HG03060 (cell line): ENCODE data around the gene CANT1.

Experiments used
- ATAC-seq: cut with Tn5 transposase; IDR thresholded peaks from one replicate; pipeline ENCODE4 v1.9.1; 2021; ENCODE audit warnings: low read depth, moderate number of reproducible peaks; ENCODE audit not compliant: unreplicated experiment

The CANT1 gene

GRCh38 chr17:79012563-79013134 lies 3.1 kb upstream of the CANT1 start:
- ATAC-seq, result no peak

GRCh38 chr17:79011451-79012147 lies 2.0 kb upstream of the CANT1 start:
- ATAC-seq, result no peak

DNA sequence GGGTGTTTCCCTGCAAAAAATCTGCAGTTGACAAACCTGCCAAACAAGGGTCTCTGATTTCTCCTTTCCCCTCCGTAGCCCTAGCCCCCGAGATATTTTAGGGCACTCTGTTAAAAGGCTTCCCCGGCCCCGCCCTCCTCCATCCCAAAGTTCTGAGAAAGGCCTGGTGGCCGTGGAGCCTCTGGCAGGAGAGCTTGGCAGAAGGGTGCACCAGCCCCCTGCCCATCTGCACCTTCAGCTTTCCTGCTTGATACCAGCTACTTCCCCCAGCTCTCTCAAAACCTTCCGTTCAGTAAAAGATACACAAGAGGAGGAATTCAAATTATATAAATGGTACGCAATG lies 711 bp upstream of the CANT1 start:
- no peak for ATAC-seq

DNA sequence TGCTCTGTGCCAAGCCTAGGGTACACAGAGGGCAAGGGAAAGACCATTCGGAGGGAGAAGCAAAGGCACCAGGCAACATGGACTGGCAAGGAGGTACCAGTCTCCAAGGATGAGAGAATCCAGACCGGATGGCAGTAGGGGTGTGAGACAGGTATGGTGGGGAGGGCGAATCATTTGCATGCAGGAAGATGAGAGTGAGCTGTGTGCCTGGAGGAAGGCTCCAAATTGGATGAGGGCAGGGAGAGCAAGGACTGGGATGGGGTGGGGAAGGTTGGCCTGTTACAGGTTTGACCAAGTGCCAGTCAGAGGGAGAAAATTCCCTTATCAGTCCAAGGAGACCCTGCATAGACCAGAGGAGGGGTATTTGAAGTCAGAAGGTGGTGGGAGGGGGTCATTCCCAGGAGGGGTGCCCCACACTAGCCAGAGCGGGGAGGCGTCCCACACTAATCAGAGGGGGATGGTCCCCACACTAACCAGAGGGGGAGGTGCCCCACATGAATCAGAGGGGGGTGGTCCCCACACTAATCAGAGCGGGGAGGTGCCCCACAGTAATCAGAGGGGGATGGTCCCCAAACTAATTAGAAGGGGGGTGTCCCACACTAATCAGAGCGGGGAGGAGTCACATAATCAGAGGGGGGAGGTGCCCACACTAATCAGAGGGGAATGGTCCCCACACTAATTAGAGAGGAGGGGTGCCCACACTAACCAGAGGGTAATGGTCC lies 737 bp downstream of the CANT1 start:
- no peak for ATAC-seq

DNA sequence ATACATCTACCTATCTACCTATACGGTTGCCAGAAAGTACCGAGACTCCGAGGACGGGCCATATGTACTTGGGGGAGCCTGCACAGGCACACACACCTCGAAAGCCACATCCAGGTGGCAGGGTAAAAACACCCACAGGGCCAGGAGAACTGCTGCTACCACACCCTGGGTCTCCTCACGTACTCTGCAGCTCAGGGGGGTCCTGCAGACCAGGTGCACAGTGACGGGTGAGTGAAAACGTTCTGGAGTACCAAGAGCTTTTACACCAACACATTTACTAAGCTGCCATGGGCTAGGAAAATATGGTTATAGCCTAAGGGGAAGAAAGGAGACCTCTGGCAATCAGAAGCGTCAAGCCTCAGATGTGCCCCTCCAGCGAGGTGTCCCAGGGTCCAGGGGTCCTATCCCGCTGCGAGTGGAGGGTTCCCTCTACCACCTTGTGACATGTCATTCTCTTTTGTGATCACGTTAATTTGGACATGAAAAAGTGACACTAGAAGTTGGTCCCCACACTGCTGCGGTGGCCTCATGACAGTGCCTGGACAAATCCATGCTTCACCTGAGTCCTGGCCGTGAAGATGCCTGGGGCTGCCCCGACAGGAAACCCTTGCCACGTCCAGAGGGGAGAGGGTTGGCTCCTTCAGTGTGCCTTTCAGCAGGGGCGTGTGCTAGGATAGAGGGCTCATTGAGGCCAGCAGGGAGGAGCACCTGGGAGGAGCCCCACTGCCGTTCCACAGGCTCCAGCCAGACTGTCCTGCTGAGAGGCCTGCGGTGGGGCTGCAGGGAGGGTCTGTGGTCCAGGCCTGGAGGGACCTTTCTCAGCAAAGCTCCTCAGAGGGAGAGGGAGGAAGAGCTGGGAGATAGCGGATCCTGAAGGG lies 1.8 kb downstream of the CANT1 start:
- ATAC-seq, result no peak

DNA sequence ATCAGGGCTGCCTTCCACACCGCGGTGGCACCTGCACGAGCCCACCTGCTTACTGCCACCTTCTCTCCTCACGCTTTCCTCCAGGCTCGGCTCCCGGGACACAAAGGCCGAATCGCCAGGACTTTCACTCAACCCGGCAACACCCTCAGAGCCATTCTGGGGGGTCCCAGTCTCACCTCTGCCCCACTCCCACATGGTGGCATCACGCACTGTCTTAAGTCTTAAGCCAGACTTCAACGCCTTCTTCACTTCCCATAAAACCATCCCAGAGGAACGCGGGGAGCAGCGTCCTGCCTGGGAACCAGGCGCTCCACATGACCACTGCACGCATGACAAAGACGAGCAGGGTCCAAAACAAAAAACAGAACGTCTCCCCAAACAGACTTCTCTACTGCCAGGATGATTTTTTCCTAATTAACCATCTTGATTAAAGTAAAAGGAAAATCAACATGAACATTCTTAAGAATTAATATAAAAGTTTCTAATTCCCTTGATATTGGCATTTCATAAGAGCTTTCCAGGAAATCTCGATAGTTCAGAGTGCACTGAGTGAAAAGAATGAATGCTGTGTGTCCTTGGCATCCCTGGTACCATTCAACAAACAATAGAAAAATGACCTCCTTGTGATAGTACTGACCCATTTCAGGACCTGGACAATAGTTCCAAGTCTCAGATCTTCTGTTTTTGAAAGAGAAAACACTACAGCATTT lies 2.6 kb downstream of the CANT1 start:
- ATAC-seq, result no peak

- ATAC-seq, result no peak
These were observed 3.5 kb downstream of the CANT1 start for GRCh38 chr17:79006046-79006445.

- no peak for ATAC-seq
These were observed 4.3 kb downstream of the CANT1 start for GRCh38 chr17:79005063-79005861.

- ATAC-seq, result no peak
These were observed 5.7 kb downstream of the CANT1 start for GRCh38 chr17:79003661-79004411.

GRCh38 chr17:79002796-79003593 lies 6.6 kb downstream of the CANT1 start:
- no peak for ATAC-seq

DNA sequence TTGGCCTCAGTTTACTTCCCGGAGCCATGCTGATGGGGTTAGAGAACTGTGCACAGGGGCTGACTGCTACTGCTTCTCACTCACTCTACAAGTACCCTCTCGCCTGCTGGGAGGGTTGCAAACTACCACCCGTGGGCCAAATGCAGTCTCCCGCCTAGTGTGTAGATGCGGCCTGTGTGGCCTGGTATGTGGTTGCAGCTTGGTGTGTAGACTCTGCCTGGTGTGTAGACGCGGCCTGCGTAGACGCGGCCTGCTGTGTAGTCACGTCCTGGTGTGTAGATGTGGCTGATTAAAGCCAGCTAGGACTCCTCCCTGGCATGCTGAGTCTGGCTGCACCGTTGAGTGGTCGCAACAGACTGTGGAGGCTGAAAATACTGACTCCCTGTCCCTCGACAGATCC lies 7.3 kb downstream of the CANT1 start:
- ATAC-seq, result no peak

DNA sequence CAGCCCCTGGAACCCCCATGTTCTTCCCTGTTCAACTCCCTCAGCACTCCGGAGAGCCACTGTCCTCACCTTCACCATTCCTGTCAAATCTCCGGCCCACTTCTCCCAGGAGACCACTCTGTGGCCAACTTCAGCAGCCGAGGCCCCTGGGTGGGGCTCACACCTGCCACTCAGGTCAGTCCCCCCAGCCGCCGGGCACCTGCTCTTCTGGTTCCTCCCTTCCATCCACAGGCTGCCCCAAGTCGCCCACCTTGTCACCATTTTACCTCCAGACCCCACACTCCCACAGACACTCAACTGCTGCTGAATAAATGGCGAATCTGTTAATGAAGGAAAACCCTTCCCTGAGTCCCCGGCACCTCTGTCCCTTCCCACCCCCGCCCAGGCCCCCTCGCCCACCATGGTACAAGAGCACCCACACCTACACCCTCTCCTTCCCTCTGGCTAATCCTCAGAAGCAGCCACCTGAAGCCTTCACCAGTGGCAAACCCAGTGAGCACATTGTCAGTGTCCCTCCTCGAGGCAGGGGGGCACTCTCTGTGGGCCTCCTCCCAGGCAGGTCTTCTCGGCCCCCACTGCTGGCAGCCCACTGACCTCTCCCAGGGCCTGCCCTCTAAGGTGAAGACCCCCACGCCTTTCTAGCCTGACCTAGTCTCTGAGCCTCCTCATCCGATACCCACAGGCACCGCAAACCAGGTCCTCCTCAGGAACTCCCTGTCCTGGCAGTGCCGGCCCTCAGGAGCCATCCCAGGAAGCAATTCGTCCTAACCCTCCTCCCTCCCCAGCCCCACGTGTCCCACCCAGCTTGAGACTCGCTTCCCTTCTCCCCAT lies 8.2 kb downstream of the CANT1 start:
- ATAC-seq, result no peak

DNA sequence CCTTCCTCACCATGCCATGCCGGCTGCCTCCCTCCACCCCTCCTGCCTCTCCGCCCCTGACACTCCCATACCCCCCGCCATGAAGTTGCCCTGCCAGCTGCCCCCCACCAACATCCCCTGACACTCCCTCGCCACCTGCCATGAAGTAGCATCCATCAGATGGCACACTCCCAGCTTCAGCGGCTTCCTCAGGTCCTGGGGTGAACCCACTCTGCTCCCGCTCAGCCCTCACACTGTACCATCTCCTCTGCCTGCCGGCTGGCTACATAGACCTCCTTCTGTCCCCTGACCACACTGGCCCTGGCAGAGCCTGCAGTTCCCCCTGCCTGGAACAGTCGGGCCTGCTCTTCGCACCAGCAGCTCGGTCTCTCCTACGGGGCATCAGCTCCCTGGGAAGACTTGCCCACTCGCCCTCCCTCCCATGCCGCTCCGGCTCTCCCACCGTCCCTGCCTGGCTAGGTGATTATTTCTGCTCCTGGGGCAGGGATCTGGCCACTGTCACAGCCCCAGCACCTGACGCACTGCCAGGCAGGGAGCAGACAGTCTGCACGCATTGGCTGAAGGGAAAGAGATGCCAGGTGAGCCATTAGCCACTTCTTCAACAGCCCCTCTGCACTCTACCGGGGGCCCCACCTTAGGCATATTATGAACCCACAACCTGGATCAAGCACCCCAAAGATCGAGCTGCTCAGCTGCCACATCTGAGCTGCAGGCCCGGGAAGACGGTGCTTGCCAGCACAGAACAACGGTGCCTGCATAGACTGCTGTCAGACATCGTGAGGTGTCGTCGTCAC lies 9.0 kb downstream of the CANT1 start:
- no peak for ATAC-seq

DNA sequence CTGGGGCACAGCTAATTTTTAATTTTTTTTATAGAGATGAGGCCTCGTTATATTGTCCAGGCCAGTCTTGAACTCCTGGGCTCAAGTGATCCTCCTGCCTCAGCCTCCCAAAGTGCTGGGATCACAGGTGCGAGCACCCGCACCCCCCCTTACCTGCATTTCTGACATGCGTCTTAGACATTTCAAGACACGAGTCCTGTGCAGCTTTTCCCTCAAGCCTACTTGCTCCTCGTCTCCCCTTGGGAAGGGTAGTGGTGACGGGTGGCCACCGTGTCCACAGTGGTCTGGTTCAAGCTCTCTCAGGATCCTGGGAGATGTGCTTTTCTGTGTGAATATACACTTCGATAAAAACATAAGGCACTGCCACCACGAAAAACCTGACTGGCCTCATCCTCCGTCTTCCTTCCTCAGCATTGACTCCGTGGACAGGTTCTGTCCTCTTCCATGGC lies 9.6 kb downstream of the CANT1 start:
- ATAC-seq, result no peak

GRCh38 chr17:78999056-78999768 lies 10.4 kb downstream of the CANT1 start:
- ATAC-seq, result no peak
